Chondrocyte (in vitro differentiated cells): Measurements from ENCODE around the gene RSAD1. TPM values are rescaled to one million over a fixed set of nuclear protein-coding genes. Genes with fewer than 3 reads are reported as not detected.

Experiments used
- DNase-seq: peaks from one replicate; pipeline ENCODE4 v3.0.0; 2021; ENCODE audit warnings: mixed read lengths, low spot score
- H3K27ac Mint-ChIP-seq: one replicate; pipeline ENCODE4 v1.8.0; 2021; ENCODE audit warnings: mild to moderate bottlenecking, moderate library complexity, mixed read lengths; ENCODE audit not compliant: unreplicated experiment
- H3K27me3 Mint-ChIP-seq: 2 replicates; pipeline ENCODE4 v1.8.0; 2021; ENCODE audit warnings: low read depth, mixed read lengths
- H3K36me3 Mint-ChIP-seq: 2 replicates; pipeline ENCODE4 v1.8.0; 2021; ENCODE audit warnings: low read depth, mixed read lengths
- H3K4me1 Mint-ChIP-seq: 2 replicates; pipeline ENCODE4 v1.8.0; 2021; ENCODE audit warnings: low read depth, mild to moderate bottlenecking, mixed read lengths
- H3K4me3 Mint-ChIP-seq: one replicate; pipeline ENCODE4 v1.8.0; 2021; ENCODE audit warnings: mild to moderate bottlenecking, moderate library complexity, mixed read lengths; ENCODE audit not compliant: unreplicated experiment
- H3K9me3 Mint-ChIP-seq: 2 replicates; pipeline ENCODE4 v1.8.0; 2021; ENCODE audit warnings: low read depth, mixed read lengths
- CTCF ChIP-seq: fragments of 200-600 bp; sonication (generic); IDR thresholded peaks from 2 replicates; pipeline ENCODE4 v1.5.0; 2021; ENCODE audit warnings: antibody characterized with exemption, mild to moderate bottlenecking, moderate library complexity
- total RNA-seq: library from RNA; stranded (reverse); gene quantifications from 3 replicates; pipeline ENCODE4 v1.2.1, GENCODE V29; 2021

RSAD1 gene
- total RNA-seq, 1 donor from 2014 or later: 29.8 TPM

DNA sequence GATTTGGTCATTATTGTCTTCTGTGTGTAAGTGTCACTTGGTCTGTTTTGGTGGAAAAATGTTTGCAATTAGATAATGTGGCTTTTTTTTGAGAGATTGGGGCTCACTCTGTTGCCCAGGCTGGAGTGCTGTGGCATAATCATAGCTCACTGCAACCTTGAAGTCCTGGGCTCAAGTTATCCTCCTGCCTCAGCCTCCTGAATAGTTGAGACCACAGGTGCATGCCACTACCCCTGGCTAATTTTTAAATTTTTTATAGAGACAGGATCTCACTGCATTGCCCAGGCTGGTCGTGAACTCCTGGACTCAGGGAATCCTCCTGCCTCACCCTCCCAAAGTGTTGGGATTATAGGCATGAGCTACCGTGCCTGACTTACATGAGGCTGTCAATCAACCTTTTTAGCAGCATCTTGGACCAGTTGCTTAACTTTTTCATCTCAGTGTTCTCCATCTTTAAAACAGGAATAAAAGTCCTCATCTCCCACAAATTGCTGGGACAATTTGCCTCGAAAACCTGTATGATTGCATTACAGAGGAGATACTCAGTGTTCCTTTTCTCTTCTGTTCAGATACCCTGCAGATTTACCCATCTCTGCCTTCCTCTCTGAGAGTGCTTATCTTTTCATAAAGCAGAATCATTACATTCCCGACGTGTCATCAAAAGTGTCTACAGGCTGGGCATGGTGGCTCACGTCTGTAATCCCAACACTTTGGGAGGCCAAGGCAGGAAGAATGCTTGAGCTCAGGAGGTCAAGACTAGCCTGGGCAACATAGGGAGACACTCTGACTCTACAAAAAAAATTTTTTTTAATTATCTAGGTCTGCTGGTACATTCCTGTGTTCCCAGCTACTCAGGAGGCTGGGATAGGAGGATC lies 33.6 kb upstream of the RSAD1 start:
- DNase-seq: no peak
- no peaks in the 10 kb centered on the region for H3K27me3 Mint-ChIP-seq
- no peak overlapping the region for H3K27ac Mint-ChIP-seq
- peaks cover 10% of the 10 kb centered on the region for H3K4me1 Mint-ChIP-seq
- no peaks in the 10 kb centered on the region for H3K9me3 Mint-ChIP-seq
- no peak for TF ChIP-seq CTCF
- H3K4me3 Mint-ChIP-seq: no peak overlapping the region
- no peaks in the 10 kb centered on the region for H3K36me3 Mint-ChIP-seq

GRCh38 chr17:50445730-50446325 lies 32.8 kb upstream of the RSAD1 start:
- Mint-ChIP-seq H3K4me3 (no peak overlapping the region), H3K36me3 (peaks cover 2% of the 10 kb centered on the region), H3K27me3 (no peaks in the 10 kb centered on the region), H3K27ac (no peak overlapping the region), H3K4me1 (peaks cover 10% of the 10 kb centered on the region), H3K9me3 (no peaks in the 10 kb centered on the region)
- TF ChIP-seq CTCF: no peak
- no peak for DNase-seq

- TF ChIP-seq CTCF: no peak
- H3K4me3 Mint-ChIP-seq: no peak overlapping the region
Observed at GRCh38 chr17:50447870-50448595, 30.6 kb upstream of the RSAD1 start.

GRCh38 chr17:50448643-50449042 lies 30.0 kb upstream of the RSAD1 start:
- no peak overlapping the region for H3K27ac Mint-ChIP-seq
- H3K36me3 Mint-ChIP-seq: peaks cover 2% of the 10 kb centered on the region
- H3K27me3 Mint-ChIP-seq: no peaks in the 10 kb centered on the region
- no peak for TF ChIP-seq CTCF
- peaks cover 3% of the 10 kb centered on the region for H3K4me1 Mint-ChIP-seq
- no peaks in the 10 kb centered on the region for H3K9me3 Mint-ChIP-seq
- H3K4me3 Mint-ChIP-seq: no peak overlapping the region
- DNase-seq: no peak

More at GRCh38 chr17:50447870-50448595, 30.6 kb upstream of the RSAD1 start:
- Mint-ChIP-seq H3K36me3 (peaks cover 2% of the 10 kb centered on the region), H3K4me1 (peaks cover 9% of the 10 kb centered on the region), H3K27ac (no peak overlapping the region), H3K27me3 (no peaks in the 10 kb centered on the region), H3K9me3 (no peaks in the 10 kb centered on the region)
- DNase-seq: no peak

DNA sequence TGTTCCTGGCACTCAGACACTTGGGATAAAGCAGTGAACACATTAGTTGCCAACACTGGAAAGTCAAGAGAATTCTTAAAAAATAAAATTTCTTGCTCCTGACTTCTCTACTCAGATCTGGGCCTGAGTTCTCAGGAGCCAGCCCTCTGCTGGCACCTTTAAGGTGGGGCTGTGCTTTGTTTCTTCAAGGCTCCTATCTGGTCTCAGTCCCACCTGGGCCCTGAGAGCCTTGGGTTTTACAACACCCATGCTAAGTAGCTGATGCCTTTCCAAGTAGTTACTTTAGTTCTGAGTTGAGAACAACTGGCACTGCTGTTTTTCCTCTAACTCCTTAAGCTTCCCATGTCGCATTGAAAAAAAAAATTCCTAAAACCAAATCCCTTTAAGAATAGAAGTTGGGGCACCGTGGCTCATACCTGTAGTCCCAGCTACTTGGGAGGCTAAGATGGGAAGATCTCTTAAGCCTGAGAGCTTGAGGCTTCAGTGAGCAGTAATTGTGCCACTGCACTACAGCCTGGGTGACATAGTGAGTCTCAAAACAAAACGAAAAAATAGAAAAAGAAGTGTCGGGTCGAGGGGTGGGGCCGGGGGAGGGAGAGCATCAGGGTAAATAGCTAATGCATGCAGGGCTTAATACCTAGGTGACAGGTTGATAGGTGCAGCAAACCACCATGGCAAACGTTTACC lies 26.6 kb upstream of the RSAD1 start:
- Mint-ChIP-seq H3K27ac (no peak overlapping the region), H3K4me1 (no peaks in the 10 kb centered on the region), H3K4me3 (no peak overlapping the region), H3K9me3 (no peaks in the 10 kb centered on the region), H3K27me3 (no peaks in the 10 kb centered on the region), H3K36me3 (peaks cover 2% of the 10 kb centered on the region)
- DNase-seq: no peak
- TF ChIP-seq CTCF: no peak
